Measurements from ENCODE around the gene CNTNAP2. TPM values are rescaled to one million over a fixed set of nuclear protein-coding genes. Genes with fewer than 3 reads are reported as not detected.

CNTNAP2 gene
- total RNA-seq, 1 experiment from 2014 or later = 64.5 TPM

- Histone ChIP-seq H3K79me2 (ENCODE audit: insufficient read depth, low read length) (no peaks in the 10 kb centered on the region), H3K4me1 (ENCODE audit: insufficient read depth, low read length) (no peaks in the 10 kb centered on the region), H3K23me2 (ENCODE audit: insufficient read length, low read depth, low read length, poor library complexity, severe bottlenecking) (no peaks in the 10 kb centered on the region), H3K27ac (ENCODE audit: insufficient read length, low read depth, low read length) (no peak overlapping the region), H2BK15ac (ENCODE audit: low read depth, low read length) (no peak overlapping the region), H3K79me1 (ENCODE audit: insufficient read depth, low read depth, low read length, poor library complexity, severe bottlenecking) (no peaks in the 10 kb centered on the region), H3K9me3 (ENCODE audit: control insufficient read depth, low read depth, low read length) (no peaks in the 10 kb centered on the region), H3K4ac (ENCODE audit: low read depth, low read length) (no peak overlapping the region), H2BK12ac (ENCODE audit: insufficient read length, low read depth, low read length) (no peak overlapping the region), H4K8ac (replicated peaks; ENCODE audit: insufficient read length, low read depth, low read length) (no peak overlapping the region), H4K5ac (ENCODE audit: insufficient read length, low read depth, low read length) (no peak overlapping the region), H3T11ph (ENCODE audit: low read length) (no peak overlapping the region), H2AFZ (ENCODE audit: low read length) (no peak overlapping the region), H3K56ac (ENCODE audit: insufficient read length, low read depth, low read length) (no peak overlapping the region), H2AK5ac (ENCODE audit: insufficient read length, low read length) (no peak overlapping the region), H3K23ac (ENCODE audit: insufficient read length, low read depth, low read length) (no peak overlapping the region), H3K27me3 (ENCODE audit: insufficient read depth, low read length) (no peaks in the 10 kb centered on the region), H2BK20ac (ENCODE audit: low read depth, low read length, poor library complexity, severe bottlenecking) (no peak overlapping the region), H2BK5ac (ENCODE audit: insufficient read length, low read length) (no peak overlapping the region), H3K18ac (ENCODE audit: insufficient read length, low read depth, low read length) (no peak overlapping the region), H4K91ac (ENCODE audit: insufficient read length, low read depth, low read length) (no peak overlapping the region), H3K9ac (ENCODE audit: extremely low read depth, insufficient read length, low read length) (no peak overlapping the region), H4K20me1 (ENCODE audit: control insufficient read depth, insufficient read depth, insufficient read length) (no peaks in the 10 kb centered on the region), H3K4me2 (ENCODE audit: insufficient read depth, insufficient read length, low read length) (no peak overlapping the region), H3K14ac (ENCODE audit: insufficient read depth, low read length) (no peak overlapping the region), H2BK120ac (ENCODE audit: low read depth, low read length, poor library complexity, severe bottlenecking) (no peak overlapping the region)
- Mint-ChIP-seq H3K36me3 (ENCODE audit: insufficient read depth in 1 of 3, low read depth in 3 of 3) (no peaks in the 10 kb centered on the region; a peak in 1 of 7 replicates), H3K9me3 (peaks cover 3 to 4% of the 10 kb centered on the region in 2 experiments; a peak in 2 of 5 replicates), H3K4me3 (no peak overlapping the region), H3K27me3 (ENCODE audit: low read depth) (no peaks in the 10 kb centered on the region; the same call in 1 of the 2 replicates), H3K27ac (no peak overlapping the region), H3K4me1 (peaks cover 0 to 5% of the 10 kb centered on the region in 2 experiments; a peak in 2 of 4 replicates)
- no peak for TF ChIP-seq CTCF (conservative IDR thresholded peaks at IDR 0.05)
- DNase-seq = no peak
- WGBS (ENCODE audit: extremely low coverage, insufficient read length, low lambda C conversion rate) = no CpG with 5 or more reads among the region's 2 CpGs
Measured at GRCh38 chr7:147711447-147711846, 1594.8 kb downstream of the CNTNAP2 start.
